Activated CD8-positive, alpha-beta memory T cell treated with anti-CD3 and anti-CD28 coated beads for 48 hours (primary cell): ENCODE data around the gene BCORL1.

Experiments used
- DNase-seq, 3 experiments: peaks; one replicate each; pipeline ENCODE4 v3.0.0-alpha.2; 2020; ENCODE audit warnings: low read depth in 2 of 3, low spot score in 2 of 3

BCORL1 gene

GRCh38 chrX:130055899-130056298 is 73.5 kb downstream of the BCORL1 start:
- DNase-seq, result no peak

DNA sequence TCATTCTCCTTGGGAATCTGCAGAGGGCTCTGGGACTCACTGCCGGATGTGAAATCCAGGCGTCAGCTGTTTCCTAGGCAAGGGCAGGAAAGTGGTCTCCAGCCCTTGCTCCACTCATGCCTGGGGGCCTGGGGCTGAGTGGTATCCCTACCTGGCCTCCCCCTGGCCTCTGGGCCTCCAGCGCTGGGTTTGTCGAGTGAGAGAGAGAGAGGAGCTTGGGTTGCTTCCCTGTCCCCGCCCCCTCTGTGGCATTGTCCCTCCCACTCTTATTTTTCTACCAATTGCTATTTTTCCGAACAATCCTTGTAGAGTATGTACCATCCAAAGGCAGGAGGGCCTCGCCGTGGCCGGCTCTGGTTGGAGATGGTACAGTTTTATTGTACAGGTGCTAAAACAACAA is 74.8 kb downstream of the BCORL1 start:
- DNase-seq, result no peak

DNA sequence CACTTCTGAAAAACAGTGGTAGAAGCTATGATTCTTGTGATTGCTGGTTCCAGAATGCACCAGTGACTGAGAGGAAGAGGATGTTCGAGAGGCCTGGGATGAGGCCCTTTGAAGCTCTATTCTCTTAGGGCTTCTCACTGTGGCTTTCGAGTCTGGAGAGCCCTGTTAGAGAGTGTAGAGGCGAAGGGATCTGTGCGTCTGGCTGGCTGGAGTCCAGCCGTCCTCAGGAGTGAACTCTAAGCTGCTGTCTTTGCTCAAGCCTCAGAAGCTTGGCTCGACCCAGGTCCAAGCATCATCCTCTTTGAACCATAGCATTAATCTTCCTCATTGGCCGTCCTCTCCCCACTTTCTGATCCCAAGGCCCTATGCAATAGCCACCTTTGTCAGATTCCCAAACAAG is 76.2 kb downstream of the BCORL1 start:
- no peak for DNase-seq

GRCh38 chrX:130060122-130061069 is 78.0 kb downstream of the BCORL1 start:
- DNase-seq, result peak; percentile 73 to 92 (median 84)

DNA sequence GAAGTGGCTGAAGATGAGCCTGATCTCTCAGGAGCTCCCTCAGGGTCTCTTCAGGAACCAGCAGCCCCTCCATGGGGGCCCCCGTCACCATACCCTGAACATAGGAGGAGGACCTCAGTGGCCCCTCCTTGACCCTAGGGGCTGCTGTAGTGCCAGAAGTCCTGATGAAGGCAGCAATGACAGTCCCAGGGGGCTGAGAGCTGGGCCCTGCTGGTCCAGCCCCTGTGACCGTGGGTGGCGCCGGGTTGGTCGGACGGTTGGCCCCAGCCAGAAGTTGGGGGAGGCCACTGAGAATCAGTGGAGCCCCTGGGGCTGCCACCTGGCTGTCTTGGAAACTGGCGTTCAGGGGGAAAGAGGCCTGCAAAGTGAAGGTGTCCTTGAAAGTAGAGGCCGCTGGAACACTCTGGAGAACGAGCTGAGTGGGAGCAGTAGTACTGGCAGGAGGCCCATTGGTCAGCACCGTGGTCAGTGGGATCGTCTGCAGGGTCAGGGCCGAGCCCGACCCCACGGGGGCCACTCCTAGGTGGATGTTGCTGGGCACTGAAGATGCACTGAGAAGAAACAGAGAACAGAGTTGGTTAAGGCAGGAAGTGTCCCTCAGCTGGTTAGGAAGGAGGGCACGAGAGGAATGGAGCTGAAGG is 84.7 kb downstream of the BCORL1 start:
- DNase-seq, result no peak

DNA sequence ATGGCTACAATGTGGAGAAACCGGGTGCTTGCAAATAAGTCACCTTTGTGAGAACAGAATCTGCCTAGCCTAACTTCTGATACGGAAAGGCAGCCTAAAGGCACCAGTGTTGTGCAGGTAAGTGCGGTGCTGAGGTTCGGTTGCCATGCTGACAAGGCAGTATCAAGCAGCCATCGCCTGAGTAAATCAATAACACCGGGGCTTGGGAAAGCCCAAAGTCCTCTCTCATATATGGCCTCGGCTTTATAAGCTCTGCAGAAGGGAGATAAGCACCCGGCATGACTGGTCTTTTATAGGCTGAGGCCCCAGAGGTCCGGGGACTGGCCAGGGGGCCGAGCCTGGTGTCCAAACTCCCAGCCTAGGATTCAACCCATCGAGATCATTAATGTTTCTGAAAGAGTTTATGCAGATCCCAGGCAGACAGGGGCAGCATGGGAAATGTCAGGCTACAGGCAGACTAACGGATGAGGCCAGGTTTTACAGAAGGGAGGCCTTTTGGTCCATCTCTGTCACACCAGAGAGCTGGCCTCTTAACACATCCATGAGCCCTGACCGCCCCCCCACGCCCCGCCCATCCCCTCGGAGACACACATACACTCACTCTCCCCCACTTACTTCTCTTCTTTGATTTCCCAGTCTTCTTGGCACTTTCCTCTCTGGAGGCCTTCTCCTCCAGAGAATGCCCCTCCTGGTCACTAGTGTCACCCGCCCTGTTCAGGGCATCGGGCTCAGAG is 89.3 kb downstream of the BCORL1 start:
- no peak for DNase-seq

- DNase-seq, result no peak
Observed at GRCh38 chrX:130072345-130072740, 89.9 kb downstream of the BCORL1 start.

DNA sequence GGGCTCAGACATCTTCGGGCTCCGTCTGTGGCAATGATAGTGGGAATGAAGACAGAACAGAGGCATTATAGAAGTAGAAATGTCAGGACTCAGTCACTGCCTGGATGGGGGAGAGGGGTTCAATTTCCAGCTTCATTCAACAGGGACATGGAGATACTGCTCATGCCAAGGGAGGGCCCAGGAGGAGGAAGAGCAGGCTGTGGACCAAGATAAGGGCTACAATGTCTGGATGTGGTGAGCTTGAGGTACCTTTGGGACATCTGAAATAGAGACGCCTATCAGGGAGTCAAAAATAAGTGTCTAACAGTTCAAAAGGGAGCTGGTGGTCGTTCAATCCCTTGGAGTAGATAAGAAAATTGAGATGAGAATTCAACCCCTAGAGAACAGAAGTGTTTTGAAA is 93.3 kb downstream of the BCORL1 start:
- no peak for DNase-seq

- no peak for DNase-seq
Observed at GRCh38 chrX:130079824-130080406, 97.5 kb downstream of the BCORL1 start.

GRCh38 chrX:130080791-130081367 is 98.4 kb downstream of the BCORL1 start:
- DNase-seq, result no peak

- no peak for DNase-seq
Observed at GRCh38 chrX:130081421-130082045, 99.1 kb downstream of the BCORL1 start.

DNA sequence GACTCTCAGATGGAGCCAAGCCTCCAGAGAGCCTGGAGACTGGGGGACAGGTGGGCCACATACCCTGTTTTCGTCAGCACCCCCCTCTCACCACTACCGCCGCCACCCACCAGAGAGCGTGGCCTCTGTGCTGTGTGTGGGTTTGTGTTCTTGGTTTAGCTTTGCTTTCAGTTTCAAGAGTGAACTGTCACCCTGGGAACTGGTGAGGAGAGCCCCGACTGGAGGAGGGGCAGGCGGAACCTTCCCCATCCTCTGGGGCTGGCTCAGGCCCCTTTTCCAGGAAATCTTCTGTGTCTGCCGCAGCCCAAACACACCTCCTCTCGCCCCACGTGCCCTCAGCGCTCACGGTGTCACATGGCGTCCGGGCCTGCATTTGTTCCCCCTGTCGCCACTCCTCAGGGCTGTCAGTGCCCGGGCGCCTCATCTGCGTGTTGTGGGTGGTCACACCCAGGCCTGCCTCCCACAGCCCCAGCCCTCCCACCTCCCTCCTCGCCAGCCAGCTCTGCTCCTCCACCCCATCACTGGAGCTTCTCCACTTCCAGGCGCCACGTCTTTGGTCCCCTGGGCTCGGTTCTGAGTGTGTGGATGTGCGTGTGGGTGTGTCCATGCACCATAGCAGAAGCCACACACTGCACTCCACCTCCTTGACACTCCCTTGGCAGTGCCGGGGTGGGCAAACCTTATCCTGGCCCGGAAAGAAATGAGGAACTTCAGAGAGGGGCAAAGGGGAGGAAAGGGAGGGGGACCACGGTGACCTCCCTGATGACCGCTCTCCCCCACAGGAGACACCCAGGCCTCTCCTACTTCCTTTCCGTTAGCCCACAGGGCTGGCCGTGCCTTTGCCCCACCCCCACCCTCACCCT is 100.0 kb downstream of the BCORL1 start:
- peak in 2 of 3 experiments; percentile 34 to 67 for DNase-seq

- no peak for DNase-seq
Observed at GRCh38 chrX:130083107-130083490, 100.7 kb downstream of the BCORL1 start.

DNA sequence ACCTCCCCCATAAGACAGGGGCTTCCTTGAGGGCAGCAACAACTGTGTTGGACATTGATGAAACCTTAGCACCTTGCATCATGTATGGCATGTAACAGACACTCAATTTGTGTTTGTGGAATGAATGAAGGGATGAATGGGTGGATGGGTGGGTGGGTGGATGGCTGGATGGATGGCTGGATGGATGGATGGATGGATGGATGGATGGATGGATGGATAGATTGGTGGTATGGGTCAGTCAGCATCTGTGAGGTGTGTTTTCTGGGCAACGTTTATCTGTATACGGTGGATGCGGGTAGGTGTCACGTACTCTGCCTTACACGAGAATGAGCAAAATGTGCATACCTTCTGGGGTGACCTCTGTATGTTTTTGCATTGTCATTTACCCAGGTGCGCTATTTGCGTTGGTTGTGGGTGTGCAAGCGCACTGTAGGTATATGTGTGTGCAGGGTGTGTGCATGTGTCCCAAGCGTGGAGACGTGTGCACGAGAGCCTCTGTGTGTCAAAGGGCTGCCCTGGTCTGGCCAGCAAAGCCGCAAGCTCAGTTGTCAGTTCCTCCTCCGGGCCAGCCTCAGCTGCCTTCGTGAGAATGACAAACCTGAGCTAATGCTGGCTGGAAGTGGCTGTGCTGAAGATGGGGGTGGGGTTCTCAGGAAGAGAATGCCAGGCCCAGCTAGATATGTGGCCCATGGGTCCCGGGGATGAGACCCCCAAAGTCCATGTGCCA is 101.4 kb downstream of the BCORL1 start:
- DNase-seq, result no peak

DNA sequence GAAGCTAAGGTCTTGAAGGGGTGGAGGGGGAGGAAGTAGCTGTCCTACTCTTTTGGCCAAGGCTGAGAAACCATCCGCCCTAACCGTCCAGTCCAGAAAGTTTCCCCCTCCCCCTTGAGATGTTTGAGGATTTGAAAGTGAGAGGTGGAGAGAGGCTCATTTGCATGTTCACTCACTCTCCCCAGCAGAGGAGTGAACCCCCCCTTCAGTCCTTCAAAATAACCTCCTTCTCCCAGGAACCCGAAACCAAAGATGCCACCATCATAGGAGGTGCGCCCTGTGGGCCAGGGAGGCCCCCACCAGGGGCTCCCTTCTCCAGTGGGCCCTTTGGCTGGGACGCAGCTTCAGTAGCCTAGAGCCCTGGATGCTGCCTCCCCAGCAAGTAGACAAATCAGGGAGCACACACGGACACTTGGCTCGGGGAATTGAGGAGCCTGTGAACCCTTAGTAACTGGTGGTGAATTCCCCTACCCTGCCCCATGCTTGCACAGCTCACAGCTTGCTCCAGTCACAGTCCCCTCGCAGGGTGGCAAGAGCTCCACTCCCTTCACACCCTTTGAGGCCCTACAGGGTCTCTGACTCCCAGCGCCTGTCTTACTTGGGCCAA is 102.3 kb downstream of the BCORL1 start:
- DNase-seq, result no peak

- no peak for DNase-seq
Observed at GRCh38 chrX:130085551-130086446, 103.4 kb downstream of the BCORL1 start.

GRCh38 chrX:130086447-130087206 is 104.2 kb downstream of the BCORL1 start:
- DNase-seq, result no peak
